ENCODE results near the gene LRSAM1.

DNA sequence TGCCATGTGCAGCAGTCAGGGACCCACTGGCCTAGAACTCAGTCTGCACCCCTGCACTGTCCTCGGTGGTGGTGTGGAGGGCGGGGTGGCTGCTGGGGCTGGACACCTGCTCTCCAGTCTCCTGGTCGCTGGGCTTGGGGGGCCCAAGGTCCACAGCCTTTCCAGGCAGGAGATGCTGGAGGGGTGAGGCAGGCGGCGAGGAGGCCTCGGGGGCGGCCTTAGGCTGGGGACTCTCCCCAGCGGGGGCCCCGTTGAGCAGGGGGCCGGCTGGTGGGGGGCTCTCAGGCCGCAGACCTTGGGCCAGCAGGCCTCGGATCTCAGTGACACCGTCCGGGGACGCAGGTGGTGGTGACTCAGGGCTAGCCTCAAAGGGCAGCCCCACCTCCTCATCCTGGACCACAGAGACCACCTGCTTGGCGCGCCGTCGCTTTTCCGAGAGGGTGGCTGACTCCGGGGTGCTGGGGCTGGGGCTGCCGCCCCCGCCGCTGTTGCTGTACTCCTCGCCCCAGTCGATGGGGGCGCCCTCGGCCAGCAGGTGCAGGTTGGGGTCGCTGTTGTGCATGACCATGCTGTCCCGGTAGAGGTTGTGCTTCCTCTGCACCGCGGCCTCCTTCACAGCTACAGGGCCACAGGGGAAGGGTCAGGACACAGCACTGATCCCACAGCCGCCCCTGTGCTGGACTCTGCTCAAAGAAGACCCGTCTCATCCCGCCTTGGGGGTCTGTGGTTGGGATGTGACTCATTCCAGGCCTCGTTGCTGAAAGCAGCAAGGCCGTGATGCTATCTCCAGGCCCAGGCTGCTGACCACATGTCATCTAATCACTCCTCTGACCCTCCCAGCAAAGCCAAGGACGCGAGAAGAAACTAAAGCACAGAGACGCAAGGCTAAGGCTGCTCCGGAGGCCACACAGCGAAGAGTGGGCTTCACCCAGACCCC is 55.8 kb downstream of the LRSAM1 start:
- TF ChIP-seq POLR2A (IDR thresholded peaks at IDR 0.05; ENCODE audit: low read depth, low read length) (no peak), POLR2AphosphoS5 (IDR thresholded peaks at IDR 0.05; ENCODE audit: low read depth, low read length) (no peak), PAX5 (IDR thresholded peaks at IDR 0.05; ENCODE audit: insufficient read depth, low read length, severe bottlenecking) (no peak), TAF1 (IDR thresholded peaks at IDR 0.05; ENCODE audit: low read depth, low read length) (no peak)

All from GM12891 (cell line).